Mesenchymal stem cell (in vitro differentiated cells and primary cell): ENCODE results near the gene SEC23A. TPM values are rescaled to one million over a fixed set of nuclear protein-coding genes. Genes with fewer than 3 reads are reported as not detected.
A peak's percentile ranks its signal among the peaks of the same experiment; 100 is the strongest.
"Not testable (repeated sequence)": the region's sequence is repeated elsewhere in the genome, so short reads cannot be mapped to it uniquely, and the experiment has no call there.

Source experiments
- DNase-seq: peaks from one replicate; pipeline ENCODE4 v3.0.0-alpha.2; 2013
- H2AFZ ChIP-seq: one replicate; pipeline ENCODE4 v1.6.1; 2013; ENCODE audit warnings: low read depth, mild to moderate bottlenecking, control low read depth, inconsistent platforms, low read length, moderate library complexity
- H2AK5ac ChIP-seq: 2 replicates; pipeline ENCODE4 v1.6.1; 2013; ENCODE audit warnings: low read length, moderate library complexity, mild to moderate bottlenecking, inconsistent platforms; ENCODE audit not compliant: severe bottlenecking
- H2BK120ac ChIP-seq: one replicate; pipeline ENCODE4 v1.6.1; 2013; ENCODE audit warnings: low read depth, mild to moderate bottlenecking, inconsistent platforms, low read length, moderate library complexity
- H2BK12ac ChIP-seq, 2 experiments: one replicate each; pipeline ENCODE4 v1.6.1; 2013; ENCODE audit warnings: inconsistent platforms in 2 of 2, low read length in 2 of 2, mild to moderate bottlenecking in 2 of 2, moderate library complexity in 2 of 2, control low read depth in 1 of 2
- H2BK15ac ChIP-seq: one replicate; pipeline ENCODE4 v1.6.1; 2013; ENCODE audit warnings: mild to moderate bottlenecking, low read depth, inconsistent platforms; ENCODE audit not compliant: poor library complexity, severe bottlenecking
- H2BK5ac ChIP-seq: 2 replicates; pipeline ENCODE4 v1.6.1; 2013; ENCODE audit warnings: low read depth, mild to moderate bottlenecking, low read length, control low read depth, inconsistent platforms; ENCODE audit not compliant: poor library complexity, severe bottlenecking
- H3K14ac ChIP-seq, 2 experiments: one replicate each; pipeline ENCODE4 v1.6.1; 2013; ENCODE audit warnings: inconsistent platforms in 2 of 2, low read length in 2 of 2, control low read depth in 1 of 2, mild to moderate bottlenecking in 1 of 2, moderate library complexity in 1 of 2
- H3K18ac ChIP-seq, 2 experiments: one replicate each; pipeline ENCODE4 v1.6.1; 2013; ENCODE audit warnings: inconsistent platforms in 2 of 2, low read length in 2 of 2, control low read depth in 1 of 2, low read depth in 1 of 2, mild to moderate bottlenecking in 1 of 2
- H3K23ac ChIP-seq, 2 experiments: one replicate each; pipeline ENCODE4 v1.6.1; 2013; ENCODE audit warnings: inconsistent platforms in 2 of 2, low read length in 2 of 2, mild to moderate bottlenecking in 2 of 2, moderate library complexity in 2 of 2, control low read depth in 1 of 2
- H3K27ac ChIP-seq: 2 replicates; pipeline ENCODE4 v1.5.1; 2013; ENCODE audit warnings: mild to moderate bottlenecking, moderate library complexity, low read length, control low read depth, inconsistent platforms; ENCODE audit not compliant: poor library complexity, severe bottlenecking
- H3K27me3 ChIP-seq, 2 experiments: 2 replicates each; pipeline versions ENCODE4 v1.6.1 to v1.7.0; 2013; ENCODE audit warnings: low read length in 2 of 2, mild to moderate bottlenecking in 2 of 2, moderate library complexity in 2 of 2, control low read depth in 1 of 2, inconsistent platforms in 1 of 2; ENCODE audit not compliant: control insufficient read depth in 1 of 2, insufficient read depth in 1 of 2
- H3K36me3 ChIP-seq, 2 experiments: 2 replicates each; pipeline versions ENCODE4 v1.6.1 to v1.7.0; 2013; ENCODE audit warnings: low read length in 2 of 2, control low read depth in 1 of 2, inconsistent platforms in 1 of 2, low read depth in 1 of 2, mild to moderate bottlenecking in 1 of 2; ENCODE audit not compliant: insufficient read depth in 2 of 2, control insufficient read depth in 1 of 2
- H3K4ac ChIP-seq, 2 experiments: one replicate each; pipeline ENCODE4 v1.6.1; 2013; ENCODE audit warnings: inconsistent platforms in 2 of 2, low read length in 2 of 2, mild to moderate bottlenecking in 2 of 2, moderate library complexity in 2 of 2, control low read depth in 1 of 2, low read depth in 1 of 2
- H3K4me1 ChIP-seq: 2 replicates; pipeline ENCODE4 v1.6.1; 2013; ENCODE audit warnings: low read depth, low read length, control low read depth; ENCODE audit not compliant: control insufficient read depth, insufficient read depth
- H3K4me2 ChIP-seq: 2 replicates; pipeline ENCODE4 v1.6.1; 2013; ENCODE audit warnings: low read length, mild to moderate bottlenecking, inconsistent platforms; ENCODE audit not compliant: poor library complexity, severe bottlenecking
- H3K4me3 ChIP-seq, 2 experiments: 2 replicates each; pipeline versions ENCODE4 v1.5.1 to v1.7.0; 2013; ENCODE audit warnings: low read length in 2 of 2, mild to moderate bottlenecking in 2 of 2, control low read depth in 1 of 2, low read depth in 1 of 2; ENCODE audit not compliant: insufficient read depth in 1 of 2
- H3K79me1 ChIP-seq: replicated peaks from 2 replicates; pipeline ENCODE4 v1.6.1; 2013; ENCODE audit warnings: mild to moderate bottlenecking, control low read depth, low read length, inconsistent platforms; ENCODE audit not compliant: poor library complexity, severe bottlenecking
- H3K9ac ChIP-seq: 2 replicates; pipeline ENCODE4 v1.7.0; 2013; ENCODE audit warnings: mild to moderate bottlenecking, low read length, moderate library complexity
- H3K9me3 ChIP-seq: 2 replicates; pipeline ENCODE4 v1.7.0; 2013; ENCODE audit warnings: mild to moderate bottlenecking, low read length; ENCODE audit not compliant: control insufficient read depth
- H4K8ac ChIP-seq: one replicate; pipeline ENCODE4 v1.6.1; 2013; ENCODE audit warnings: inconsistent platforms, mild to moderate bottlenecking, low read length, moderate library complexity
- H4K91ac ChIP-seq: one replicate; pipeline ENCODE4 v1.6.1; 2013; ENCODE audit warnings: mild to moderate bottlenecking, low read length, inconsistent platforms
- WGBS: methylation state at CpG from one replicate; pipeline ENCODE4 v1.1.7; 2013; ENCODE audit warnings: mixed read lengths; 5-methylcytosine and 5-hydroxymethylcytosine counted together
- polyA plus RNA-seq, 2 experiments: library from polyadenylated mRNA; stranded (reverse); fragments of 200-250 nt; gene quantifications; one replicate each; pipeline ENCODE4 v1.2.3, GENCODE V29; 2013

Gene SEC23A
- 147 TPM for polyA plus RNA-seq (2013, experiment 1 of 2)
- 143 TPM for polyA plus RNA-seq (2013, experiment 2 of 2)

- Histone ChIP-seq H3K4ac (peak within 1 kb of the TSS; percentile 96 to 97), H2BK12ac (peak within 1 kb of the TSS in 1 of 2 experiments; percentile 10), H3K9ac (peak within 1 kb of the TSS; percentile 95), H2BK120ac (peak within 1 kb of the TSS; percentile 99), H3K23ac (peak within 1 kb of the TSS in 1 of 2 experiments; percentile 94), H3K4me2 (peak within 1 kb of the TSS; percentile 77), H3K36me3 (peaks cover 0 to 4% of the 10 kb centered on the region in 2 experiments), H3K9me3 (no peaks in the 10 kb centered on the region), H4K91ac (peak within 1 kb of the TSS; percentile 65), H3K27ac (peak within 1 kb of the TSS; percentile 86), H3K4me1 (no peaks in the 10 kb centered on the region), H2AFZ (peak within 1 kb of the TSS; percentile 31), H2BK15ac (peak within 1 kb of the TSS; percentile 99), H3K79me1 (peaks cover 7% of the 10 kb centered on the region), H3K27me3 (no peaks in the 10 kb centered on the region), H2BK5ac (peak within 1 kb of the TSS; percentile 82), H2AK5ac (peak within 1 kb of the TSS; percentile 95), H3K4me3 (peak within 1 kb of the TSS; percentile 81 to 90), H3K14ac (peak within 1 kb of the TSS in 1 of 2 experiments; percentile 89), H4K8ac (peak within 1 kb of the TSS; percentile 74), H3K18ac (peak within 1 kb of the TSS; percentile 65 to 98)
- 1% methylated on average over 56 of the region's 58 CpGs for WGBS
- DNase-seq: peak; percentile 93
These were observed at the start of gene SEC23A for GRCh38 chr14:39102969-39103957. SEC23A (minus strand) TSS chr14:39103235; CDS start chr14:39096118, 7,117 bp downstream.

- WGBS: 95% methylated on average over 6 of the region's 7 CpGs
- Histone ChIP-seq H3K4me2 (no peak overlapping the region), H2AK5ac (no peak overlapping the region), H2BK5ac (no peak overlapping the region), H3K23ac (no peak overlapping the region), H2BK120ac (no peak overlapping the region), H2BK12ac (no peak overlapping the region), H4K91ac (no peak overlapping the region), H2AFZ (no peak overlapping the region), H3K9me3 (no peaks in the 10 kb centered on the region), H3K36me3 (peaks cover 11 to 49% of the 10 kb centered on the region in 2 experiments), H3K27ac (no peak overlapping the region), H2BK15ac (no peak overlapping the region), H3K4ac (no peak overlapping the region), H3K27me3 (no peaks in the 10 kb centered on the region), H3K9ac (no peak overlapping the region), H3K4me3 (no peak overlapping the region), H4K8ac (no peak overlapping the region), H3K4me1 (no peaks in the 10 kb centered on the region), H3K79me1 (no peaks in the 10 kb centered on the region), H3K18ac (no peak overlapping the region), H3K14ac (no peak overlapping the region)
- no peak for DNase-seq
These were observed 42.4 kb upstream of the SEC23A start for GRCh38 chr14:39145266-39145966.

- H3K23ac ChIP-seq, H2BK12ac ChIP-seq, H3K18ac ChIP-seq, H3K4me1 ChIP-seq, H3K27me3 ChIP-seq, H2AK5ac ChIP-seq, H3K79me1 ChIP-seq, H2BK15ac ChIP-seq, H2AFZ ChIP-seq, H3K4me3 ChIP-seq, H2BK120ac ChIP-seq, H3K4me2 ChIP-seq, H3K14ac ChIP-seq, H4K8ac ChIP-seq, H2BK5ac ChIP-seq, H4K91ac ChIP-seq, H3K4ac ChIP-seq, H3K9ac ChIP-seq, H3K27ac ChIP-seq, H3K9me3 ChIP-seq, DNase-seq: not testable (repeated sequence)
- WGBS: 88% methylated on average over 1 of the region's 2 CpGs
- H3K36me3 ChIP-seq: peaks cover 21 to 45% of the 10 kb centered on the region in 2 experiments
These were observed 40.2 kb upstream of the SEC23A start for GRCh38 chr14:39143226-39143625.

GRCh38 chr14:39141623-39142022, 38.6 kb upstream of the SEC23A start:
- H3K4me2 ChIP-seq, H4K8ac ChIP-seq, H2AK5ac ChIP-seq, H2BK5ac ChIP-seq, H2BK15ac ChIP-seq, H3K23ac ChIP-seq, H2BK120ac ChIP-seq, H3K27ac ChIP-seq, DNase-seq, H2AFZ ChIP-seq, H3K79me1 ChIP-seq, H3K27me3 ChIP-seq, H3K4me3 ChIP-seq, H2BK12ac ChIP-seq, H3K4ac ChIP-seq, H3K14ac ChIP-seq, H3K9me3 ChIP-seq, H4K91ac ChIP-seq, H3K9ac ChIP-seq, H3K4me1 ChIP-seq, H3K18ac ChIP-seq: not testable (repeated sequence)
- 100% methylated on average over 1 of the region's 1 CpG for WGBS
- H3K36me3 ChIP-seq: peaks cover 22 to 41% of the 10 kb centered on the region in 2 experiments
